GM19328 (cell line): ENCODE measurements around the gene SLC10A7.

ENCODE experiments used
- ATAC-seq: cut with Tn5 transposase; IDR thresholded peaks from one replicate; pipeline ENCODE4 v1.9.1; 2021; ENCODE audit warnings: mild to moderate bottlenecking, moderate library complexity; ENCODE audit not compliant: unreplicated experiment

SLC10A7 gene

GRCh38 chr4:146442801-146443200, 78.9 kb downstream of the SLC10A7 start:
- no peak for ATAC-seq

- ATAC-seq: no peak
These were observed 81.7 kb downstream of the SLC10A7 start for GRCh38 chr4:146439999-146440398.

- no peak for ATAC-seq
These were observed 82.3 kb downstream of the SLC10A7 start for GRCh38 chr4:146439437-146439836.

- ATAC-seq: no peak
These were observed 84.0 kb downstream of the SLC10A7 start for GRCh38 chr4:146437778-146438177.

GRCh38 chr4:146436423-146437162, 85.1 kb downstream of the SLC10A7 start:
- ATAC-seq: no peak

- no peak for ATAC-seq
These were observed 85.8 kb downstream of the SLC10A7 start for GRCh38 chr4:146435962-146436361.

GRCh38 chr4:146432065-146432464, 89.7 kb downstream of the SLC10A7 start:
- no peak for ATAC-seq

- ATAC-seq: no peak
These were observed 93.4 kb downstream of the SLC10A7 start for GRCh38 chr4:146428298-146428697.

GRCh38 chr4:146417822-146418221, 103.9 kb downstream of the SLC10A7 start:
- no peak for ATAC-seq

GRCh38 chr4:146415829-146416228, 105.9 kb downstream of the SLC10A7 start:
- no peak for ATAC-seq

- ATAC-seq: no peak
These were observed 114.1 kb downstream of the SLC10A7 start for GRCh38 chr4:146407669-146408084.

GRCh38 chr4:146407257-146407656, 114.5 kb downstream of the SLC10A7 start:
- ATAC-seq: no peak

GRCh38 chr4:146401274-146401673, 120.5 kb downstream of the SLC10A7 start:
- ATAC-seq: no peak

- no peak for ATAC-seq
These were observed 122.8 kb downstream of the SLC10A7 start for GRCh38 chr4:146398896-146399445.

- no peak for ATAC-seq
These were observed 123.3 kb downstream of the SLC10A7 start for GRCh38 chr4:146398404-146398803.

- ATAC-seq: no peak
These were observed 132.2 kb downstream of the SLC10A7 start for GRCh38 chr4:146389561-146389960.

GRCh38 chr4:146382194-146382593, 139.5 kb downstream of the SLC10A7 start:
- ATAC-seq: no peak

GRCh38 chr4:146381263-146381872, 140.4 kb downstream of the SLC10A7 start:
- ATAC-seq: no peak

GRCh38 chr4:146379744-146380143, 142.0 kb downstream of the SLC10A7 start:
- no peak for ATAC-seq

GRCh38 chr4:146371812-146372211, 149.9 kb downstream of the SLC10A7 start:
- no peak for ATAC-seq

GRCh38 chr4:146370841-146371240, 150.9 kb downstream of the SLC10A7 start:
- ATAC-seq: no peak

GRCh38 chr4:146369446-146369845, 152.3 kb downstream of the SLC10A7 start:
- ATAC-seq: no peak
